Esophagus (tissue), 2 donors: ENCODE results near the gene PHOX2A. TPM values are rescaled to one million over a fixed set of nuclear protein-coding genes. Genes with fewer than 3 reads are reported as not detected.

ENCODE experiments used
- H3K27ac ChIP-seq, 2 donors: one replicate each; pipeline ENCODE4 v1.5.1; 2013; ENCODE audit warnings: low read depth in 2 of 2, mild to moderate bottlenecking in 2 of 2, inconsistent platforms in 1 of 2, low read length in 1 of 2, moderate library complexity in 1 of 2
- H3K27me3 ChIP-seq, 2 donors: one replicate each; pipeline ENCODE4 v1.6.1; 2013; ENCODE audit warnings: low read length in 2 of 2, control low read depth in 1 of 2, mild to moderate bottlenecking in 1 of 2; ENCODE audit not compliant: insufficient read depth in 2 of 2, control insufficient read depth in 1 of 2
- H3K36me3 ChIP-seq, 2 donors: one replicate each; pipeline ENCODE4 v1.6.1; 2013; ENCODE audit warnings: low read length in 1 of 2; ENCODE audit not compliant: control insufficient read depth in 2 of 2, insufficient read depth in 2 of 2
- H3K4me1 ChIP-seq, 2 donors: one replicate each; pipeline ENCODE4 v1.6.1; 2013; ENCODE audit warnings: low read length in 1 of 2; ENCODE audit not compliant: control insufficient read depth in 2 of 2, insufficient read depth in 2 of 2
- H3K4me3 ChIP-seq, 2 donors: one replicate each; pipeline ENCODE4 v1.5.1; 2013; ENCODE audit warnings: low read length in 2 of 2, mild to moderate bottlenecking in 2 of 2, low read depth in 1 of 2, moderate library complexity in 1 of 2
- H3K9me3 ChIP-seq, 2 donors: one replicate each; pipeline ENCODE4 v1.6.1; 2013; ENCODE audit warnings: mild to moderate bottlenecking in 2 of 2, low read depth in 1 of 2, low read length in 1 of 2, moderate library complexity in 1 of 2; ENCODE audit not compliant: control insufficient read depth in 2 of 2, insufficient read depth in 1 of 2
- WGBS, 2 donors: extraction: QIAGEN DNeasy Blood & Tissue Kit; methylation state at CpG; one replicate each; pipeline ENCODE4 v1.1.7; 2013; 5-methylcytosine and 5-hydroxymethylcytosine counted together
- polyA plus RNA-seq, 2 donors: library from polyadenylated mRNA; stranded (reverse); fragments of 200-250 nt; gene quantifications; one replicate each; pipeline ENCODE4 v1.2.3, GENCODE V29; 2013
- donor health status: healthy with polysubstance abuse.
- donor health status: Bipolar disorder and iron deficiency.

PHOX2A gene
- polyA plus RNA-seq, 2 donors, result not detected

DNA sequence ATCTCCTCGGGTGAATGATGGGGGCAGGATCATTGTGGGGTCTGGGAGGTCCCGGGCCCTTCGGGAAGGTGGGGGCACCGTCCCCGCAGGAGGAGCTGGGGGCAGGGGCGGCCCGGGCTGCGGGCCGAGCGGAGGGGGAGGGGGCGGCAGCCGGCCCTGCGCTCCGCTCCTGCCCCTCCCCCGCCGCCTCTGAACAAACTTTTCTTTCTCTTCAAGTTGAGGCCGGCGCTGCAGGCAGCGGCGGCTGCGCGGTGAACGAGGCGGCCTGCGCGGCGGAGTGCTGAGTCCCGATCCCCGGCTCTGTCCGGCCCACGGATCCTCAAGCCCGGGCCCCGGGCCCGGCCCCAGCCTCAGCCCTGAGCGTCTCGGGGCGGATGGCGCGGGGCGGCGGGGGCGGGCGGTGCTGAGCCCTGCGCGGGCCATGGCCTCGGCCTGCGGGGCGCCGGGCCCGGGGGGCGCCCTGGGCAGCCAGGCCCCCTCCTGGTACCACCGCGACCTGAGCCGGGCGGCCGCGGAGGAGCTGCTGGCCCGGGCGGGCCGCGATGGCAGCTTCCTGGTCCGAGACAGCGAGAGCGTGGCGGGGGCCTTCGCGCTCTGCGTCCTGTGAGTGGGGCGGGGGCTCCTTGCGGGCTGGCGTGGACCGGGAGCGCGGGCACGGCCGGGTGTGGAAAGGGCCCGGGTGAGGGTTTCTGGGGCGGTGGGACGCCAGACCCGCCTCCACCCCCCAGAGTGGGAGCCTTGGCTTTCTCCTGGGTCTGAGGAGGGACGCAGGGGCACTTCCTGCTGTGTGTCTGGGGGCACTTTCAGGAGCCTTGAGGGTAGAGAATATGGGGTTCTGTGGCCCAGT, 19.2 kb downstream of the PHOX2A start, which contains the start of gene INPPL1:
TSS of gene INPPL1 (plus strand) at position 204 of the 847 bp plus-strand sequence. CDS start at position 422, 218 bp downstream.
- peak within 1 kb of the TSS; percentile 89 to 97 for H3K27ac ChIP-seq
- H3K36me3 ChIP-seq, result peaks cover 4 to 15% of the 10 kb centered on the region in 2 donors
- peak within 1 kb of the TSS; percentile 60 to 79 for H3K4me3 ChIP-seq
- H3K9me3 ChIP-seq, result no peaks in the 10 kb centered on the region
- 0 to 1% methylated on average over 38 to 81 of the region's 81 CpGs for WGBS, 2 donors
- H3K4me1 ChIP-seq, result peaks cover 0 to 7% of the 10 kb centered on the region in 2 donors
- no peaks in the 10 kb centered on the region for H3K27me3 ChIP-seq

DNA sequence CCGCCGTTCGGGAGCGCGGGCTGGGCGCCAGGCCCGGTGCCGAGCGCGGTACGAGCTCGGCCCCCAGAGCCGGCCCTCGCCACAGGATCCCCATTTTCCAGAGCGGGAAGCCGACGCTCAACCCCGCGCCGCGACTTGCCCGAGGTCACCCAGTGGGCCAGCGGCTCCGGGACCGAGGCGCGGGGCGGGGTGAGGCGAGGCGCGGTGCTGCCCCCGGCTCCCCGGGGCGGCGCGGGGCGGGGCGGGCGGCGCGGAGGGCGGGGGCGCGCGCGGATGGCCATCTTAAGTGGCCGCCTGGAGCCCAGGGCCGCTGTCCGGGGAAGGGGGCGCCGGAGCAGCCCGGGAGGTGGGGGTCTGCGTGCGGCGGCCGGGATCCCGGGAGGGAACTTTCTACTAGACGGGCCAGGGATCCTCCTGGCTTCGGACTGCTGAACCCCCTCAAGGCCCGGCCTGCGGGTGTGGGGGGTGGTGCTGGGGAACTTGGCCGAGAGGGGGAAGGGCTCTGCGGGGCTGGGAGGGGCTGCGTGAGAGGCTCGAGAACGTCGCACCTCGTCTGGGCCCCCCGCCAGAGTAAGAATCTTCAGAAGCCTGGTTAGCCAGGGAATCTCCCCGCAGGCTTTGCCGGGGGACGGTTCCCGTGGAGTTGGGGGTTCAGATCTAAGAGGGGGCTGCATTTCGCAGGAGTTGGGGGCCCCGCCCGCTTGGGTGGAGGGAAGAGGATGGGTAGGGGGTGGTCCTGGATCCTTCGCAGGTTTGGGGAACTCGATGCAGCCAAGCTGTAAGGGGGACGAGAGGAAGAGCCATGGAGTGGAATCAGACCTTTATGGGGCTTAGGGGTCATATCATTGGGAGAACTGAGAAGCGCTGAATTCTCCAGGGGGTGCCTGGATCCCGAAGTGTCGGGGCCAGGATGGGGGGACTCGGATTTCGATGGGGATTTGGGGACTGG, 20.1 kb downstream of the PHOX2A start:
- peaks cover 0 to 7% of the 10 kb centered on the region in 2 donors for H3K4me1 ChIP-seq
- no peaks in the 10 kb centered on the region for H3K9me3 ChIP-seq
- H3K27me3 ChIP-seq, result no peaks in the 10 kb centered on the region
- H3K36me3 ChIP-seq, result peaks cover 3 to 7% of the 10 kb centered on the region in 2 donors
- H3K27ac ChIP-seq, result peak overlapping the region; percentile 89 to 97
- peak overlapping the region; percentile 60 to 79 for H3K4me3 ChIP-seq
- WGBS, 2 donors, result 1% methylated on average over 59 to 84 of the region's 84 CpGs

DNA sequence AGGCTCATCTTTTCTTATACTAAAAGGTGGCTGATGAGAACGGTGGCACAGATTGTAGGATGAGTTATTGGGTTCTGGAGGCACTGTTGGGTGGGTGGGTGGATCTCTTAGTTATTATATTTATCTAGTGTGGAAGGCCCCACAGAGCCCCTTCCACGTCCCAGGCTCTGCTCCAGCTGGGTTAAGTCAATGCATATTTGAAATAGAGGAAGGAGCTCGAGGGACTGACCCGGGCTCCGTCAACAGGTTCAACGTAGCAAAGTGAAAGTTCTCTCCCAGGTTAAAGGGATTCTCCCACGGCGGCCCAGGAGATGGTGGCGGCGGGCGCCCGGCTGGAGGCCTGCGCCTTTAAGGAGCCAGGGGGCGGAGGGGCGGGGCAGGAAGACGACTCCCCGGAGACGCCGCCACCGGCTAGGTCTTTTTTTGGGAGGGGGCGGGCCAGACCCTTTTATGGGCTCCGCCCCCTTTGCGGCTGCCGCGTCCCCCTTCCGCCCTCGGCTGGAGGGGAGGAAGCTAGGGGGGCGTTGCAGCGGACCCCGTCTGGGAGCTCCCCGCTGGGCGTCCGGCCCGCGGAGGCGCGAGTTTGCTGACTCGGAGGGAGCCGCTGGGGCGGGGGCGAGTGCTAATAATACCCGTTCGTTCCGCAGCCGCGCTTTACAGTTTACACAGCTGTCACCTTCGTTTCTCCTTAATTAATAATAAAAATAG, 20.9 kb downstream of the PHOX2A start:
- Histone ChIP-seq H3K4me1 (peaks cover 0 to 7% of the 10 kb centered on the region in 2 donors), H3K27me3 (peaks cover 0 to 2% of the 10 kb centered on the region in 2 donors), H3K36me3 (peaks cover 0 to under 1% of the 10 kb centered on the region in 2 donors), H3K4me3 (peak overlapping the region; percentile 60 to 79), H3K9me3 (no peaks in the 10 kb centered on the region), H3K27ac (peak overlapping the region; percentile 89 to 97)
- WGBS, 2 donors, result 0% methylated on average over 33 to 47 of the region's 47 CpGs

DNA sequence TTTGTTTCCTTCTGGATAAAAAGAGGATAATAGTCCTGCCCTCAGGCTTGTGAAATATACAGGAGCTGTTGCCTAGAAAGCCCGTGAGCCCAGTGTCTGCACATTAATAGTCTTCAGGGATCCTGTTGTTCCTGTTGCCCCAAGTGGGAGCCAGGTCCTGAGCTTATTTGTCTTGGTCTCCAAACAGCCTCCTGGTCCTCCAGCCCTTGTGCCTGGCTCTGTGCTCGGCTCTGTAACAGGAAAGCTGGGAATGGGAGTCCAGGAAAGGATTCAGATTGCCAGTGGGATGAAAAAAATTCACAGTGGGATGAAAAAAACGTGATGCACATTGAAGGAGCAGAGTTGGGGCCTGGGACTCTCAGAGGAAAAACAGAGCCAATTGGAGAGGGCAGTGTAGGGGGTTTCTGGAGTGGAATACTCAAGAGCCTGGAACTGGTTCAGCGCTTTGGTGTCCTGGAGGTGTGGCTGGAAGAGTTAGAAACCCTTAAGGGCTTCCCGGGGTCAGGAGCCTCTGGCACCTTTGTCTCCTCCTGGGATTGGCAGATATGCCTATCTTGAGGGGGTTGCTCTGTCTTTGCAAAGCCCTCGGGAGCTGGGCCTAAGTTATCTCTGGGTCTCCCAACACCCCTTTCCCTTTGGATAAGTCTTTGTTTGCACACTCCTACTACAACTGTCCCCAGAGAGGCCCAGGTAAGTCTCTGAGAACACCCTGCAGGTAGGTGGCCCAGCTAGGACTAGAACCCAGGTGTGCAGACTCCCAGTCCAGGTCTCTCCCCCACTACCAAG, 21.7 kb downstream of the PHOX2A start:
- Histone ChIP-seq H3K9me3 (no peaks in the 10 kb centered on the region), H3K27me3 (peaks cover 0 to 3% of the 10 kb centered on the region in 2 donors), H3K4me1 (peaks cover 0 to 7% of the 10 kb centered on the region in 2 donors), H3K27ac (peak overlapping the region; percentile 82 to 89), H3K4me3 (peak overlapping the region; percentile 60 to 79), H3K36me3 (no peaks in the 10 kb centered on the region)
- WGBS, 2 donors, result 49 to 58% methylated on average over 6 of the region's 6 CpGs

DNA sequence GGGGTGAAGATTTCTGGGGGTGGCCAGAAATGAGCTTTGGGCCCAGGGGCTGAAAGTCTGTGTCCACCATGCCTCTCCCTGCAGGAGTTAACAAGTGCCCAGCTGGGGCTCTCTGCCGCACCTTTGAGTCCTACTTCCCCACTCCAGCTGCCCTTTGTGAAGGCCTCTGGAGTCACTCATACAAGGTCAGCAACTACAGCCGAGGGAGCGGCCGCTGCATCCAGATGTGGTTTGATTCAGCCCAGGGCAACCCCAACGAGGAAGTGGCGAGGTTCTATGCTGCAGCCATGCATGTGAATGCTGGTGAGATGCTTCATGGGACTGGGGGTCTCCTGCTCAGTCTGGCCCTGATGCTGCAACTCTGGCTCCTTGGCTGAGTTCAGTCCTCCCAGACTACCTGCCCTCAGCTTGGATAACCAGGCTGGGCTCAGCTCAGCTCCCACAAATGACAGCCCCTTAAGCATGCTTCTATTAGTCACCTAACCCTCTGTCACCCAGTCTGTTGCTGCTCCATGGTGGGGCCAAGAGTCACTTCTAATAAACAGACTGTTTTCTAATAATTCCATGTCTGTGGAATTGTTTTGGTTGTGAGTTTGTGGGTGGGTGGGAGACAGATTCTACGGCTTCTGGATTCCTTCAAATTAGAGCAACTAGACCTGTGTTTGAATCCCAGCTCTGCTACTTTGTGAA, 22.4 kb downstream of the PHOX2A start:
- peak overlapping the region; percentile 19 to 82 for H3K27ac ChIP-seq
- no peaks in the 10 kb centered on the region for H3K9me3 ChIP-seq
- no peak overlapping the region for H3K4me3 ChIP-seq
- H3K4me1 ChIP-seq, result peaks cover 0 to 7% of the 10 kb centered on the region in 2 donors
- H3K36me3 ChIP-seq, result no peaks in the 10 kb centered on the region
- H3K27me3 ChIP-seq, result peaks cover 2 to 3% of the 10 kb centered on the region in 2 donors
- WGBS, 2 donors, result 86 to 88% methylated on average over 7 of the region's 7 CpGs

DNA sequence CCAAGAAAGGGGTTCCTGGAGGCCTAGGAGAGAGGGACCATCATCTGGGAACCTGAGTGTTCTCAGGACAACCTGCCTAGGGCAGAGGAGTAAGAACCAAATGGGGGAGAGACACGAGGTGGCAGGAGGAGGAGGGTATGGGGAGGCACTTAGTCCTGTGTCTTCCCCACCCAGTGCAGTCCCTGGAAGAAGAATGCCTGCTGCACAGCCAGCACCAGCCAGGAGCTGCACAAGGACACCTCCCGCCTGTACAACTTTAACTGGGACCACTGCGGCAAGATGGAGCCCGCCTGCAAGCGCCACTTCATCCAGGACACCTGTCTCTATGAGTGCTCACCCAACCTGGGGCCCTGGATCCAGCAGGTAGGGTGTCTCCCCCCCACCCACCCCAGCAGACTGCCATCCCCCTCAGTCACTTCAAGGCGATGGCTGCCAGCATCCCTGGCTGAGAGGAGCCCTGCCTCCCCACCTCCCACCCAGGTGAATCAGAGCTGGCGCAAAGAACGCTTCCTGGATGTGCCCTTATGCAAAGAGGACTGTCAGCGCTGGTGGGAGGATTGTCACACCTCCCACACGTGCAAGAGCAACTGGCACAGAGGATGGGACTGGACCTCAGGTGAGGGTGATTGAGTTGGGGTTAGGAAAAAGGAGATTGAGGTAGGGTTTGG, 23.1 kb downstream of the PHOX2A start:
- Histone ChIP-seq H3K36me3 (no peaks in the 10 kb centered on the region), H3K27ac (no peak overlapping the region), H3K4me1 (peaks cover 0 to 7% of the 10 kb centered on the region in 2 donors), H3K9me3 (no peaks in the 10 kb centered on the region), H3K4me3 (no peak overlapping the region), H3K27me3 (peaks cover 2 to 3% of the 10 kb centered on the region in 2 donors)
- WGBS, 2 donors, result 82 to 86% methylated on average over 9 to 10 of the region's 10 CpGs

DNA sequence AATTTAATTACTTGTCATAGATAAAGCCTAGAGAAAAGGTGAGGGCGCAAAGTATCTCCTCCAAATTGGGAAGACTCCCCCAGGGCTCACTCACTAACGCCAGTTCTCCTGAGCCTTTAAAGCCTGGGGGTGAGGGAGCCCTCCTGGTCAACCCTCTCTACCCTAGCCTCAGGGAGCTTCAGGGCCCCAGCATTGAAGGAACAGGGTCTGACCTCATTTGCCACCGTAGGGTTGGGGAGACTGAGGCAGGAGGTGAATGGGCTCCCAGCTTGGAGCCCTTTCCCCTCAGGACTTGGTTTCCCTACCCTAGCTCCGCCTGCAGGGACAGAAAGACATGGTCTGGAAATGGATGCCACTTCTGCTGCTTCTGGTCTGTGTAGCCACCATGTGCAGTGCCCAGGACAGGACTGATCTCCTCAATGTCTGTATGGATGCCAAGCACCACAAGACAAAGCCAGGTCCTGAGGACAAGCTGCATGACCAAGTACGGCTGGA, 25.7 kb downstream of the PHOX2A start:
- no peak overlapping the region for H3K27ac ChIP-seq

DNA sequence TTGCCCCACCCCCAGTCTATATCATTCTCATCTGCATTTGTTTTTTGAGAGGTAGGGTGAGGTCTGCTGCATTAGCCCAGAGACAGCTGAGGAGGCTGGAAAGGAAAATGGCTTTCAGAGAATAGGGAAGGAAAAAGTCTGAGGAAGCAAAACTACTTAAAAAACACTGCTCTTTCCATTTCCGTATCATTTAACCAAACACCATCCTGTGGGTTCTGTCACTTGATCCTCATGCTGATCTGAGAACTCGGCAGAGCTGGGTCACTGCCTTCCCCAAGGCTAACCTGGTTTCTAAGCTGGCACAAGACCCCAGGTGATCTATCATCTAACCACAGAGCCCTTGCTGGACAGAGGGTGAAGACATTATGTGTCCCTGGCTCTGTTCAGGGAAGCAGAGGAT, 26.1 kb downstream of the PHOX2A start:
- Histone ChIP-seq H3K27ac (no peak overlapping the region), H3K4me1 (no peaks in the 10 kb centered on the region), H3K9me3 (no peaks in the 10 kb centered on the region), H3K4me3 (no peak overlapping the region), H3K27me3 (peaks cover 2 to 3% of the 10 kb centered on the region in 2 donors), H3K36me3 (no peaks in the 10 kb centered on the region)
- WGBS, 2 donors, result 28 to 48% methylated on average over 2 of the region's 2 CpGs

More for the DNA sequence above, 25.7 kb downstream of the PHOX2A start:
- WGBS, 2 donors, result 89 to 90% methylated on average over 5 of the region's 5 CpGs
- Histone ChIP-seq H3K27me3 (peaks cover 2 to 3% of the 10 kb centered on the region in 2 donors), H3K9me3 (no peaks in the 10 kb centered on the region), H3K4me1 (no peaks in the 10 kb centered on the region), H3K36me3 (no peaks in the 10 kb centered on the region), H3K4me3 (no peak overlapping the region)
